ENCODE measurements around the gene EPHA2. TPM values are rescaled to one million over a fixed set of nuclear protein-coding genes. Genes with fewer than 3 reads are reported as not detected.

Gene EPHA2
- total RNA-seq, 1 donor from 2014 or later, result not detected

GRCh38 chr1:16184557-16185303 is 28.9 kb upstream of the EPHA2 start:
- no peak overlapping the region for H3K4me3 Mint-ChIP-seq
- H3K4me1 Mint-ChIP-seq, result no peaks in the 10 kb centered on the region
- no peak for ATAC-seq (ENCODE audit: low read depth)
- H3K27me3 Mint-ChIP-seq, result peaks cover 16% of the 10 kb centered on the region
- no peak overlapping the region for H3K27ac Mint-ChIP-seq
- intact Hi-C loops (cut with micrococcal nuclease), result no loop called here
- POLR2A ChIA-PET, result interaction anchor here (0.6 kb wide), 1 partner anchor 22 kb away, joined by 3 read pairs; no protein-coding TSS in a partner anchor
- DNase-seq, result no peak
- H3K36me3 Mint-ChIP-seq (ENCODE audit: low read depth), result no peaks in the 10 kb centered on the region
- H3K9me3 Mint-ChIP-seq, result no peaks in the 10 kb centered on the region
- TF ChIP-seq CTCF (IDR thresholded peaks at IDR 0.05), result no peak
- CTCF ChIA-PET, result interaction anchor here (9.4 kb wide), 1 partner anchor 105 kb away, joined by 126 read pairs; no protein-coding TSS in a partner anchor

- no peak for ATAC-seq (ENCODE audit: low read depth)
- H3K36me3 Mint-ChIP-seq (ENCODE audit: low read depth), result no peaks in the 10 kb centered on the region
Measured at GRCh38 chr1:16183765-16184556, 28.1 kb upstream of the EPHA2 start.

GRCh38 chr1:16183179-16183578 is 27.3 kb upstream of the EPHA2 start:
- POLR2A ChIA-PET, result no interaction called here
- H3K4me3 Mint-ChIP-seq, result no peak overlapping the region
- no peaks in the 10 kb centered on the region for H3K36me3 Mint-ChIP-seq (ENCODE audit: low read depth)
- no peaks in the 10 kb centered on the region for H3K4me1 Mint-ChIP-seq
- intact Hi-C loops (cut with micrococcal nuclease), result no loop called here
- ATAC-seq (ENCODE audit: low read depth) (no peak), DNase-seq (no peak)
- CTCF ChIA-PET, result interaction anchor here (9.4 kb wide), 1 partner anchor 103 kb away, joined by 126 read pairs; no protein-coding TSS in a partner anchor
- no peak overlapping the region for H3K27ac Mint-ChIP-seq
- TF ChIP-seq CTCF (IDR thresholded peaks at IDR 0.05), result no peak
- H3K27me3 Mint-ChIP-seq, result peaks cover 14% of the 10 kb centered on the region
- H3K9me3 Mint-ChIP-seq, result no peaks in the 10 kb centered on the region

More at GRCh38 chr1:16183765-16184556, 28.1 kb upstream of the EPHA2 start:
- Mint-ChIP-seq H3K27ac (no peak overlapping the region), H3K27me3 (peaks cover 12% of the 10 kb centered on the region), H3K9me3 (no peaks in the 10 kb centered on the region), H3K4me3 (no peak overlapping the region), H3K4me1 (no peaks in the 10 kb centered on the region)
- intact Hi-C loops (cut with micrococcal nuclease), result no loop called here
- DNase-seq, result no peak
- ChIA-PET POLR2A (no interaction called here), CTCF (interaction anchor here (9.4 kb wide), 1 partner anchor 104 kb away, joined by 126 read pairs; no protein-coding TSS in a partner anchor)
- no peak for TF ChIP-seq CTCF (IDR thresholded peaks at IDR 0.05)

- DNase-seq, result no peak
- H3K27me3 Mint-ChIP-seq, result peaks cover 16% of the 10 kb centered on the region
- ChIA-PET CTCF (interaction anchor here (2.4 kb wide), 1 partner anchor 103 kb away, joined by 7 read pairs; no protein-coding TSS in a partner anchor), POLR2A (interaction anchor here (0.7 kb wide), 1 partner anchor 29 kb away, joined by 3 read pairs; no protein-coding TSS in a partner anchor)
- no peak for ATAC-seq (ENCODE audit: low read depth)
- intact Hi-C loops (cut with micrococcal nuclease), result no loop called here
- H3K4me3 Mint-ChIP-seq, result no peak overlapping the region
- no peaks in the 10 kb centered on the region for H3K4me1 Mint-ChIP-seq
- H3K36me3 Mint-ChIP-seq (ENCODE audit: low read depth), result no peaks in the 10 kb centered on the region
- no peaks in the 10 kb centered on the region for H3K9me3 Mint-ChIP-seq
- H3K27ac Mint-ChIP-seq, result no peak overlapping the region
- no peak for TF ChIP-seq CTCF (IDR thresholded peaks at IDR 0.05)
Measured at GRCh38 chr1:16181887-16182719, 26.2 kb upstream of the EPHA2 start.
